Neural cell (in vitro differentiated cells): ENCODE data around the gene A4GALT. TPM values are rescaled to one million over a fixed set of nuclear protein-coding genes. Genes with fewer than 3 reads are reported as not detected.
"Not testable (repeated sequence)": the region's sequence is repeated elsewhere in the genome, so short reads cannot be mapped to it uniquely, and the experiment has no call there.

Experiments
- H2AFZ ChIP-seq: fragments of 200-600, 300-800 bp; sonication (generic), shearing (Covaris generic); 2 replicates; pipeline ENCODE4 v1.6.0; 2014; ENCODE audit warnings: low read depth, mild to moderate bottlenecking, antibody characterized with exemption, low read length, moderate library complexity
- H3F3A ChIP-seq: fragments of 200-600 bp; shearing (Covaris generic); 2 replicates; pipeline ENCODE4 v1.6.1; 2016; ENCODE audit warnings: mild to moderate bottlenecking, moderate library complexity, mixed read lengths, antibody characterized with exemption, low read length; ENCODE audit not compliant: insufficient read depth, poor library complexity, severe bottlenecking
- H3K27ac ChIP-seq: fragments of 200-600, 300-800 bp; sonication (generic), shearing (Covaris generic); 2 replicates; pipeline ENCODE4 v1.5.1; 2014; ENCODE audit warnings: mild to moderate bottlenecking, low read length, moderate library complexity
- H3K27me3 ChIP-seq: fragments of 300-800, 200-600 bp; sonication (generic), shearing (Covaris generic); 2 replicates; pipeline ENCODE4 v1.6.0; 2014; ENCODE audit warnings: mild to moderate bottlenecking, low read depth, low read length, moderate library complexity; ENCODE audit not compliant: insufficient read depth
- H3K36me3 ChIP-seq: fragments of 300-800, 200-600 bp; sonication (generic), shearing (Covaris generic); 2 replicates; pipeline ENCODE4 v1.5.1; 2014; ENCODE audit warnings: mild to moderate bottlenecking, antibody characterized with exemption, low read length, moderate library complexity; ENCODE audit not compliant: insufficient read depth
- H3K4me2 ChIP-seq: fragments of 300-800, 200-600 bp; sonication (generic), shearing (Covaris generic); 2 replicates; pipeline ENCODE4 v1.6.0; 2014; ENCODE audit warnings: mild to moderate bottlenecking, low read length
- H3K4me3 ChIP-seq: fragments of 300-800, 200-600 bp; sonication (generic), shearing (Covaris generic); 2 replicates; pipeline ENCODE4 v1.5.1; 2014; ENCODE audit warnings: mild to moderate bottlenecking, low read length, moderate library complexity
- H3K79me2 ChIP-seq: fragments of 200-600 bp; shearing (Covaris generic); replicated peaks from 2 replicates; pipeline ENCODE4 v1.6.0; 2014; ENCODE audit warnings: mild to moderate bottlenecking, low read length, moderate library complexity; ENCODE audit not compliant: insufficient read depth
- H3K9ac ChIP-seq: fragments of 300-800, 200-600 bp; sonication (generic), shearing (Covaris generic); 2 replicates; pipeline ENCODE4 v1.6.1; 2016; ENCODE audit warnings: mild to moderate bottlenecking, low read length, mixed read lengths
- H3K9me2 ChIP-seq: fragments of 200-600 bp; shearing (Covaris generic); 2 replicates; pipeline ENCODE4 v1.6.1; 2016; ENCODE audit warnings: mild to moderate bottlenecking, low read length, mixed read lengths; ENCODE audit not compliant: insufficient read depth
- H3K9me3 ChIP-seq: fragments of 200-600, 300-800 bp; sonication (generic), shearing (Covaris generic); 2 replicates; pipeline ENCODE4 v1.6.1; 2016; ENCODE audit warnings: mild to moderate bottlenecking, mixed run types, low read length, moderate library complexity, mixed read lengths
- H4K20me1 ChIP-seq: fragments of 200-600 bp; shearing (Covaris generic); 2 replicates; pipeline ENCODE4 v1.6.1; 2016; ENCODE audit warnings: mild to moderate bottlenecking, mixed run types; ENCODE audit not compliant: insufficient read depth
- CTCF ChIP-seq: fragments of 450-650 bp; IDR thresholded peaks from 2 replicates; pipeline ENCODE4 v1.5.1; 2014; ENCODE audit warnings: antibody characterized with exemption, mild to moderate bottlenecking, moderate library complexity; ENCODE audit not compliant: poor library complexity, severe bottlenecking
- EP300 ChIP-seq: fragments of 450-650 bp; conservative IDR thresholded peaks from 2 replicates; pipeline ENCODE4 v1.6.1; 2014; ENCODE audit warnings: antibody characterized with exemption, mild to moderate bottlenecking, moderate library complexity; ENCODE audit not compliant: poor library complexity, severe bottlenecking
- EZH2 ChIP-seq: fragments of 200-600, 300-800 bp; shearing (Covaris generic), sonication (generic); IDR thresholded peaks from 2 replicates; pipeline ENCODE4 v1.6.1; 2014; ENCODE audit warnings: antibody characterized with exemption, low read length, borderline replicate concordance, mild to moderate bottlenecking; ENCODE audit not compliant: insufficient read depth, poor library complexity, severe bottlenecking
- MXI1 ChIP-seq: fragments of 450-650 bp; conservative IDR thresholded peaks from 2 replicates; pipeline ENCODE4 v1.6.1; 2014; ENCODE audit warnings: antibody characterized with exemption, mild to moderate bottlenecking; ENCODE audit not compliant: poor library complexity, severe bottlenecking
- POLR2AphosphoS5 ChIP-seq: IDR thresholded peaks from 2 replicates; pipeline ENCODE4 v1.6.1; 2012
- RAD21 ChIP-seq: fragments of 450-650 bp; conservative IDR thresholded peaks from 2 replicates; pipeline ENCODE4 v1.6.1; 2014; ENCODE audit warnings: antibody characterized with exemption, mild to moderate bottlenecking, moderate library complexity
- REST ChIP-seq: IDR thresholded peaks from 2 replicates; pipeline ENCODE4 v1.6.1; 2012; ENCODE audit warnings: borderline replicate concordance
- SMC3 ChIP-seq: fragments of 450-650 bp; conservative IDR thresholded peaks from 2 replicates; pipeline ENCODE4 v1.6.1; 2014; ENCODE audit warnings: antibody characterized with exemption, mild to moderate bottlenecking, moderate library complexity; ENCODE audit not compliant: poor library complexity
- TAF1 ChIP-seq: IDR thresholded peaks from 2 replicates; pipeline ENCODE4 v1.6.1; 2012; ENCODE audit warnings: low read depth
- polyA plus RNA-seq: library from polyadenylated mRNA; depleted of rRNA; stranded (reverse); fragments of >200 nt; gene quantifications from 2 replicates; pipeline ENCODE4 v1.2.3, GENCODE V29; 2014

The A4GALT gene
- polyA plus RNA-seq, 1 donor from 2014 or later = not detected

- H3K9me3 ChIP-seq = no peaks in the 10 kb centered on the region
- no peak overlapping the region for H3K4me2 ChIP-seq
- H3K4me3 ChIP-seq = no peak overlapping the region
- H4K20me1 ChIP-seq = no peaks in the 10 kb centered on the region
- no peak overlapping the region for H3K27ac ChIP-seq
- H3F3A ChIP-seq = no peaks in the 10 kb centered on the region
- no peaks in the 10 kb centered on the region for H3K36me3 ChIP-seq
- no peak overlapping the region for H2AFZ ChIP-seq
- no peaks in the 10 kb centered on the region for H3K79me2 ChIP-seq
- H3K27me3 ChIP-seq = no peaks in the 10 kb centered on the region
- H3K9me2 ChIP-seq = no peaks in the 10 kb centered on the region
- TF ChIP-seq EP300 = no peak
- no peak for TF ChIP-seq SMC3
- TF ChIP-seq REST = no peak
- no peak for TF ChIP-seq EZH2
- no peak for TF ChIP-seq RAD21
- no peak for TF ChIP-seq POLR2AphosphoS5
- TF ChIP-seq CTCF = no peak
- TF ChIP-seq MXI1 = no peak
- TF ChIP-seq TAF1 = no peak
- no peak overlapping the region for H3K9ac ChIP-seq
Measured at GRCh38 chr22:42734406-42734805, 13.7 kb upstream of the A4GALT start.

GRCh38 chr22:42733394-42733793, 12.7 kb upstream of the A4GALT start:
- not testable (repeated sequence) for H3K27me3 ChIP-seq, H3K27ac ChIP-seq, H2AFZ ChIP-seq, H3K79me2 ChIP-seq, H4K20me1 ChIP-seq, H3F3A ChIP-seq, H3K36me3 ChIP-seq, H3K9me2 ChIP-seq, H3K4me3 ChIP-seq, H3K4me2 ChIP-seq, H3K9me3 ChIP-seq, H3K9ac ChIP-seq

- Histone ChIP-seq H4K20me1 (no peaks in the 10 kb centered on the region), H3K9me2 (no peaks in the 10 kb centered on the region), H3K4me2 (no peak overlapping the region), H3K79me2 (no peaks in the 10 kb centered on the region), H3K27me3 (no peaks in the 10 kb centered on the region), H3K9me3 (no peaks in the 10 kb centered on the region), H2AFZ (no peak overlapping the region), H3F3A (no peaks in the 10 kb centered on the region), H3K36me3 (no peaks in the 10 kb centered on the region), H3K27ac (no peak overlapping the region), H3K9ac (no peak overlapping the region), H3K4me3 (no peak overlapping the region)
- TF ChIP-seq POLR2AphosphoS5 (no peak), TAF1 (no peak), REST (no peak), EP300 (no peak), CTCF (no peak), RAD21 (no peak), EZH2 (no peak), SMC3 (no peak), MXI1 (no peak)
Measured at GRCh38 chr22:42732081-42732480, 11.4 kb upstream of the A4GALT start.
